Chondrocyte (in vitro differentiated cells): ENCODE results near the gene TPPP3. TPM values are rescaled to one million over a fixed set of nuclear protein-coding genes. Genes with fewer than 3 reads are reported as not detected.

ENCODE experiments used
- DNase-seq: peaks from one replicate; pipeline ENCODE4 v3.0.0; 2021; ENCODE audit warnings: mixed read lengths, low spot score
- H3K27ac Mint-ChIP-seq: one replicate; pipeline ENCODE4 v1.8.0; 2021; ENCODE audit warnings: mild to moderate bottlenecking, moderate library complexity, mixed read lengths; ENCODE audit not compliant: unreplicated experiment
- H3K27me3 Mint-ChIP-seq: 2 replicates; pipeline ENCODE4 v1.8.0; 2021; ENCODE audit warnings: low read depth, mixed read lengths
- H3K36me3 Mint-ChIP-seq: 2 replicates; pipeline ENCODE4 v1.8.0; 2021; ENCODE audit warnings: low read depth, mixed read lengths
- H3K4me1 Mint-ChIP-seq: 2 replicates; pipeline ENCODE4 v1.8.0; 2021; ENCODE audit warnings: low read depth, mild to moderate bottlenecking, mixed read lengths
- H3K4me3 Mint-ChIP-seq: one replicate; pipeline ENCODE4 v1.8.0; 2021; ENCODE audit warnings: mild to moderate bottlenecking, moderate library complexity, mixed read lengths; ENCODE audit not compliant: unreplicated experiment
- H3K9me3 Mint-ChIP-seq: 2 replicates; pipeline ENCODE4 v1.8.0; 2021; ENCODE audit warnings: low read depth, mixed read lengths
- CTCF ChIP-seq: fragments of 200-600 bp; sonication (generic); IDR thresholded peaks from 2 replicates; pipeline ENCODE4 v1.5.0; 2021; ENCODE audit warnings: antibody characterized with exemption, mild to moderate bottlenecking, moderate library complexity
- total RNA-seq: library from RNA; stranded (reverse); gene quantifications from 3 replicates; pipeline ENCODE4 v1.2.1, GENCODE V29; 2021

Gene TPPP3
- total RNA-seq, 1 donor from 2014 or later: 2.7 TPM

- H3K27me3 Mint-ChIP-seq: no peaks in the 10 kb centered on the region
- DNase-seq: no peak
- no peaks in the 10 kb centered on the region for H3K9me3 Mint-ChIP-seq
- peak overlapping the region; percentile 9 for H3K27ac Mint-ChIP-seq
- H3K4me3 Mint-ChIP-seq: no peak overlapping the region
- peaks cover 9% of the 10 kb centered on the region for H3K4me1 Mint-ChIP-seq
- TF ChIP-seq CTCF: no peak
- H3K36me3 Mint-ChIP-seq: peaks cover 2% of the 10 kb centered on the region
Measured at GRCh38 chr16:67413978-67414911, 20.9 kb upstream of the TPPP3 start.

- no peaks in the 10 kb centered on the region for H3K27me3 Mint-ChIP-seq
- no peak for DNase-seq
- peaks cover 2% of the 10 kb centered on the region for H3K36me3 Mint-ChIP-seq
- H3K27ac Mint-ChIP-seq: no peak overlapping the region
- no peaks in the 10 kb centered on the region for H3K9me3 Mint-ChIP-seq
- TF ChIP-seq CTCF: no peak
- H3K4me1 Mint-ChIP-seq: peaks cover 14% of the 10 kb centered on the region
- no peak overlapping the region for H3K4me3 Mint-ChIP-seq
Measured at GRCh38 chr16:67412294-67412693, 19.0 kb upstream of the TPPP3 start.

- Mint-ChIP-seq H3K4me3 (no peak overlapping the region), H3K9me3 (no peaks in the 10 kb centered on the region), H3K27me3 (no peaks in the 10 kb centered on the region), H3K4me1 (peaks cover 17% of the 10 kb centered on the region), H3K36me3 (peaks cover 2% of the 10 kb centered on the region), H3K27ac (no peak overlapping the region)
- no peak for DNase-seq
- TF ChIP-seq CTCF: no peak
Measured at GRCh38 chr16:67411339-67411738, 18.0 kb upstream of the TPPP3 start.

GRCh38 chr16:67409631-67410030 is 16.3 kb upstream of the TPPP3 start:
- no peak for DNase-seq
- H3K9me3 Mint-ChIP-seq: no peaks in the 10 kb centered on the region
- H3K4me3 Mint-ChIP-seq: no peak overlapping the region
- no peak overlapping the region for H3K27ac Mint-ChIP-seq
- no peaks in the 10 kb centered on the region for H3K27me3 Mint-ChIP-seq
- H3K4me1 Mint-ChIP-seq: peaks cover 16% of the 10 kb centered on the region
- no peaks in the 10 kb centered on the region for H3K36me3 Mint-ChIP-seq
- no peak for TF ChIP-seq CTCF

- H3K27me3 Mint-ChIP-seq: no peaks in the 10 kb centered on the region
- H3K4me1 Mint-ChIP-seq: peaks cover 16% of the 10 kb centered on the region
- H3K27ac Mint-ChIP-seq: no peak overlapping the region
- H3K4me3 Mint-ChIP-seq: no peak overlapping the region
- no peaks in the 10 kb centered on the region for H3K9me3 Mint-ChIP-seq
- TF ChIP-seq CTCF: no peak
- peaks cover 4% of the 10 kb centered on the region for H3K36me3 Mint-ChIP-seq
- DNase-seq: no peak
Measured at GRCh38 chr16:67407788-67408452, 14.6 kb upstream of the TPPP3 start.
